Heart left ventricle (tissue), 13 donors: ENCODE results near the gene UMPS.

Experiments used
- POLR2A ChIP-seq, 2 donors: fragments of 450-650 bp; IDR thresholded peaks; one replicate each; pipeline ENCODE4 v1.6.1; 2017; ENCODE audit warnings: antibody characterized with exemption in 2 of 2, mild to moderate bottlenecking in 2 of 2, moderate library complexity in 2 of 2
- TF ChIP-seq, protein P1 (sequence below), 12 donors: fragments of 200-600 bp; sonication (generic) in 4 of 12; IDR thresholded peaks; one replicate each; pipeline versions ENCODE4 v1.5.0 to v1.8.0; 2018 to 2022; ENCODE audit warnings: antibody characterized with exemption in 12 of 12, mild to moderate bottlenecking in 5 of 12
- donor health status: ischemic (EF 13 %, LVEDD 7.1; RV severe dilation, severe dysfunction).
- donor health status: DM: no; HTN: yes; CAD: no.
- donor health status: DM: no; HTN: no; CAD: no.
- donor health status: ischemic (EF 25% LVEDD 6.9; RV normal size, moderate dysfunction).
- donor health status: ischemic (EF 25% LVEDD 5.7; RV mildly dilated, moderate dysfunction).
- donor health status: ischemic (EF 35%, LVEDD 5.7; RV mildly dilated, moderate dysfunction).
- donor health status: nonischemic (EF 11% LVEDD 7.7; RV severe dilation, severe dysfunction).
- donor health status: DM: yes; HTN: yes; CAD: no.
- donor health status: PGD.
- donor health status: ischemic (EF 29% LVEDD 5.4; RV normal size, mild dysfunction).
- donor health status: nonischemic (EF 23%, LVEDD 6.1; RV moderate dilation, normal function).

DNA sequence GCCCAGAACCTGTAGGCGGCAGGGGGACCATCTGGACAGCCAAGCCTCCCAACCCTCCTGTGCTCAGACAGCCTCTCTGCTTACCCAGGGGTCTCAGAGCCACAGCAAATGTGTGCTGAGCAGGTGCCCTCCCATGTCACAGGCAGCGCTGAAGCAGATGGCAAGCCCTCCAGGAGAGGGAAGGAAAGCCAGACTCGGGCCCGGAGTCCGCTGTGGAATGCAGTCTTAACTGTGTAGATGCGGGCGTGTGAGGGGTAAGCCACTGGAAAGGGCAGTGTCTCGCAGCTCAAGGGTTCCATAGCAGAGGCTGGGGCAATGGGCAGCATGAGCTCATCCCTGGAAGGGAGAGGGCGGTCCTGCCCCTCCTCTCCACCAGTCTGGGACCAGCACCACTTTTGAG is 45.6 kb downstream of the UMPS start:
- TF ChIP-seq POLR2A (IDR thresholded peaks at IDR 0.05) = no peak
- TF ChIP-seq, protein P1, sequence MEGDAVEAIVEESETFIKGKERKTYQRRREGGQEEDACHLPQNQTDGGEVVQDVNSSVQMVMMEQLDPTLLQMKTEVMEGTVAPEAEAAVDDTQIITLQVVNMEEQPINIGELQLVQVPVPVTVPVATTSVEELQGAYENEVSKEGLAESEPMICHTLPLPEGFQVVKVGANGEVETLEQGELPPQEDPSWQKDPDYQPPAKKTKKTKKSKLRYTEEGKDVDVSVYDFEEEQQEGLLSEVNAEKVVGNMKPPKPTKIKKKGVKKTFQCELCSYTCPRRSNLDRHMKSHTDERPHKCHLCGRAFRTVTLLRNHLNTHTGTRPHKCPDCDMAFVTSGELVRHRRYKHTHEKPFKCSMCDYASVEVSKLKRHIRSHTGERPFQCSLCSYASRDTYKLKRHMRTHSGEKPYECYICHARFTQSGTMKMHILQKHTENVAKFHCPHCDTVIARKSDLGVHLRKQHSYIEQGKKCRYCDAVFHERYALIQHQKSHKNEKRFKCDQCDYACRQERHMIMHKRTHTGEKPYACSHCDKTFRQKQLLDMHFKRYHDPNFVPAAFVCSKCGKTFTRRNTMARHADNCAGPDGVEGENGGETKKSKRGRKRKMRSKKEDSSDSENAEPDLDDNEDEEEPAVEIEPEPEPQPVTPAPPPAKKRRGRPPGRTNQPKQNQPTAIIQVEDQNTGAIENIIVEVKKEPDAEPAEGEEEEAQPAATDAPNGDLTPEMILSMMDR (IDR thresholded peaks at IDR 0.05) = no peak
